MM.1S (cell line): Measurements from ENCODE around the gene B4GALNT3.
A peak's percentile ranks its signal among the peaks of the same experiment; 100 is the strongest.

Experiments used
- DNase-seq: peaks from one replicate; pipeline ENCODE4 v3.0.0-alpha.2; 2015
- H2AFZ ChIP-seq: fragments of 300-600 bp; sonication (generic); 2 replicates; pipeline ENCODE4 v1.6.0; 2016; ENCODE audit warnings: antibody characterized with exemption, low read length
- H3F3A ChIP-seq: fragments of 300-600 bp; sonication (generic); 2 replicates; pipeline ENCODE4 v1.6.1; 2016; ENCODE audit warnings: mild to moderate bottlenecking, antibody characterized with exemption, low read length, moderate library complexity, mixed read lengths; ENCODE audit not compliant: insufficient read depth
- H3K27ac ChIP-seq: fragments of 300-600 bp; sonication (generic); 2 replicates; pipeline ENCODE4 v1.5.1; 2016; ENCODE audit warnings: mild to moderate bottlenecking, low read length
- H3K27me3 ChIP-seq: fragments of 300-600 bp; sonication (generic); replicated peaks from 2 replicates; pipeline ENCODE4 v1.6.0; 2016; ENCODE audit warnings: low read length; ENCODE audit not compliant: insufficient read depth
- H3K36me3 ChIP-seq: fragments of 300-600 bp; sonication (generic); replicated peaks from 2 replicates; pipeline ENCODE4 v1.6.1; 2016; ENCODE audit warnings: mild to moderate bottlenecking, low read length, mixed read lengths; ENCODE audit not compliant: insufficient read depth
- H3K4me1 ChIP-seq: fragments of 300-600 bp; sonication (generic); 2 replicates; pipeline ENCODE4 v1.6.1; 2016; ENCODE audit warnings: low read length, mixed read lengths
- H3K4me2 ChIP-seq: fragments of 300-600 bp; sonication (generic); 2 replicates; pipeline ENCODE4 v1.6.0; 2016; ENCODE audit warnings: low read depth, low read length
- H3K4me3 ChIP-seq: fragments of 300-600 bp; sonication (generic); 2 replicates; pipeline ENCODE4 v1.5.1; 2016; ENCODE audit warnings: low read length, mixed read lengths
- H3K79me2 ChIP-seq: fragments of 300-600 bp; sonication (generic); 2 replicates; pipeline ENCODE4 v1.6.1; 2016; ENCODE audit warnings: mixed run types, low read length, mixed read lengths
- H3K9ac ChIP-seq: fragments of 300-600 bp; sonication (generic); 2 replicates; pipeline ENCODE4 v1.6.1; 2016; ENCODE audit warnings: low read length, mixed read lengths
- H3K9me2 ChIP-seq: fragments of 300-600 bp; sonication (generic); replicated peaks from 2 replicates; pipeline ENCODE4 v1.6.1; 2016; ENCODE audit warnings: mild to moderate bottlenecking, low read length, mixed read lengths; ENCODE audit not compliant: insufficient read depth
- H3K9me3 ChIP-seq: fragments of 300-600 bp; sonication (generic); replicated peaks from 2 replicates; pipeline ENCODE4 v1.6.1; 2016; ENCODE audit warnings: mild to moderate bottlenecking, low read length, mixed read lengths; ENCODE audit not compliant: insufficient read depth
- H4K20me1 ChIP-seq: fragments of 300-600 bp; sonication (generic); 2 replicates; pipeline ENCODE4 v1.6.1; 2016; ENCODE audit warnings: mild to moderate bottlenecking, low read length, moderate library complexity, mixed read lengths; ENCODE audit not compliant: insufficient read depth
- CTCF ChIP-seq: fragments of 300-600 bp; sonication (generic); IDR thresholded peaks from 2 replicates; pipeline ENCODE4 v1.5.1; 2016; ENCODE audit warnings: antibody characterized with exemption, low read length, mixed read lengths
- EZH2 ChIP-seq: fragments of 300-600 bp; sonication (generic); optimal IDR thresholded peaks from 2 replicates; pipeline ENCODE3; 2017; ENCODE audit warnings: low read depth, mild to moderate bottlenecking, antibody characterized with exemption, low read length, mixed read lengths
- EZH2phosphoT487 ChIP-seq: fragments of 300-600 bp; sonication (generic); IDR thresholded peaks from 2 replicates; pipeline ENCODE4 v1.6.1; 2018; ENCODE audit warnings: antibody characterized with exemption, low read length

B4GALNT3 gene

DNA sequence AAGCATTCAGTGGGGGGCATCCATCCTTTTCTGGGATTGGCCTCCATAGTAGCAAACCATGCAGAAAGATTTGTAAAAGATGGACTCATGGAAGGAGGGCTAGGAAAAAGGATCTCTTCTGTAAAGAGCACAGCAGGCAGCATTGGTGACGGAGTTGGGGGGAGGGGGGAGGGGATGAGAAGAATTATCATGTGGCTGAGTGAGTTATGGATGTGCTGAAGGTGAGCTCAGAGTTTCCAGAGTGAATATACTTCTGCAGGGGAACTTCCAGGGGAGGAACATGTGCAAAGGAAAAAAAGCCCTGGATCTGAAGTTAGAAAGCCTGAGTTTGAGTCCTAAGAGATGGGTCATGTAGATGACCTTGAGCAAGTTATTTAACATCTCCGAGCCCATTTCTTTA lies 3.9 kb upstream of the B4GALNT3 start:
- DNase-seq, result no peak
- Histone ChIP-seq H3K9me2 (no peaks in the 10 kb centered on the region), H3K4me2 (no peak overlapping the region), H3F3A (no peaks in the 10 kb centered on the region), H3K36me3 (no peaks in the 10 kb centered on the region), H2AFZ (no peak overlapping the region), H3K4me1 (0 out of 2 replicates have a peak, but pooled peaks cover 4% of the 10 kb centered on the region), H3K79me2 (no peaks in the 10 kb centered on the region), H3K9me3 (no peaks in the 10 kb centered on the region), H4K20me1 (no peaks in the 10 kb centered on the region), H3K27ac (no peak overlapping the region), H3K9ac (no peak overlapping the region), H3K4me3 (no peak overlapping the region), H3K27me3 (peaks cover 40% of the 10 kb centered on the region)
- TF ChIP-seq EZH2phosphoT487 (no peak), CTCF (no peak), EZH2 (no peak)

- Histone ChIP-seq H3K36me3 (no peaks in the 10 kb centered on the region), H3K79me2 (no peaks in the 10 kb centered on the region), H3F3A (no peaks in the 10 kb centered on the region), H3K9me3 (no peaks in the 10 kb centered on the region), H4K20me1 (no peaks in the 10 kb centered on the region), H3K9me2 (no peaks in the 10 kb centered on the region), H3K4me3 (no peak overlapping the region), H3K4me1 (0 out of 2 replicates have a peak, but pooled peaks cover 4% of the 10 kb centered on the region), H2AFZ (no peak overlapping the region), H3K27me3 (peaks cover 58% of the 10 kb centered on the region), H3K9ac (no peak overlapping the region), H3K4me2 (no peak overlapping the region), H3K27ac (no peak overlapping the region)
- TF ChIP-seq CTCF, result no peak
- no peak for TF ChIP-seq EZH2phosphoT487
- TF ChIP-seq EZH2, result no peak
- DNase-seq, result no peak
Observed at GRCh38 chr12:457676-458075, 2.1 kb upstream of the B4GALNT3 start.

- peaks cover 72% of the 10 kb centered on the region for H3K27me3 ChIP-seq
- peak overlapping the region; percentile 93 for H3K4me2 ChIP-seq
Observed at GRCh38 chr12:459050-459429, 699 bp upstream of the B4GALNT3 start.

More at GRCh38 chr12:459050-459429, 699 bp upstream of the B4GALNT3 start:
- peak overlapping the region; percentile 53; the same call in 1 of the 2 replicates for H3K4me3 ChIP-seq
- no peaks in the 10 kb centered on the region for H3K36me3 ChIP-seq
- H3K9ac ChIP-seq, result no peak overlapping the region
- H3K4me1 ChIP-seq, result 0 out of 2 replicates have a peak, but pooled peaks cover 4% of the 10 kb centered on the region
- peak overlapping the region; percentile 72; the same call in 1 of the 2 replicates for H2AFZ ChIP-seq
- TF ChIP-seq CTCF (no peak), EZH2phosphoT487 (no peak), EZH2 (no peak)
- no peak for DNase-seq
- no peaks in the 10 kb centered on the region for H3K9me3 ChIP-seq
- H3K79me2 ChIP-seq, result no peaks in the 10 kb centered on the region
- no peaks in the 10 kb centered on the region for H3F3A ChIP-seq
- no peak overlapping the region for H3K27ac ChIP-seq
- no peaks in the 10 kb centered on the region for H4K20me1 ChIP-seq
- no peaks in the 10 kb centered on the region for H3K9me2 ChIP-seq
